Heart left ventricle (tissue), 16 donors: ENCODE measurements around the gene CTNNA3. TPM values are rescaled to one million over a fixed set of nuclear protein-coding genes. Genes with fewer than 3 reads are reported as not detected.

Experiments used
- ATAC-seq, 4 donors: fragments of 200-7000 bp; cut with Tn5 transposase; one replicate each; pipeline ENCODE4 v1.9.1; 2020 to 2022; ENCODE audit warnings: moderate library complexity in 4 of 4, mild to moderate bottlenecking in 3 of 4, moderate number of reproducible peaks in 1 of 4
- DNase-seq, 5 donors: peaks; one replicate each; pipeline ENCODE4 v3.0.0-alpha.2; 2020
- H3K27ac ChIP-seq, 12 donors: fragments of 200-600 bp; sonication (generic) in 4 of 12; one replicate each; pipeline versions ENCODE4 v1.5.0 to v1.8.0; 2016 to 2022; ENCODE audit warnings: mild to moderate bottlenecking in 2 of 12
- H3K27me3 ChIP-seq, 9 donors: fragments of 200-600 bp; sonication (generic) in 2 of 9; one replicate each; pipeline versions ENCODE4 v1.5.1 to v1.8.0; 2016 to 2022; ENCODE audit warnings: mild to moderate bottlenecking in 3 of 9
- H3K36me3 ChIP-seq, 9 donors: fragments of 200-600 bp; sonication (generic) in 2 of 9; one replicate each; pipeline versions ENCODE4 v1.5.0 to v1.8.0; 2018 to 2022; ENCODE audit warnings: mild to moderate bottlenecking in 2 of 9
- H3K4me1 ChIP-seq, 12 donors: fragments of 200-600 bp; sonication (generic) in 4 of 12; one replicate each; pipeline versions ENCODE4 v1.5.0 to v1.8.0; 2016 to 2022; ENCODE audit warnings: mild to moderate bottlenecking in 3 of 12
- H3K4me3 ChIP-seq, 12 donors: fragments of 200-600 bp; sonication (generic) in 4 of 12; one replicate each; pipeline versions ENCODE4 v1.5.0 to v1.8.0; 2017 to 2022; ENCODE audit warnings: mild to moderate bottlenecking in 9 of 12, moderate library complexity in 4 of 12
- H3K9me3 ChIP-seq, 12 donors: fragments of 200-600 bp; sonication (generic) in 4 of 12; one replicate each; pipeline versions ENCODE4 v1.5.0 to v1.8.0; 2016 to 2022; ENCODE audit warnings: mild to moderate bottlenecking in 1 of 12
- POLR2A ChIP-seq, 2 donors: fragments of 450-650 bp; IDR thresholded peaks; one replicate each; pipeline ENCODE4 v1.6.1; 2017; ENCODE audit warnings: antibody characterized with exemption in 2 of 2, mild to moderate bottlenecking in 2 of 2, moderate library complexity in 2 of 2
- WGBS, 4 donors: extraction: QIAGEN DNeasy Blood & Tissue Kit in 2 of 4; methylation state at CpG; one replicate each; pipeline versions ENCODE4 v1.1.5 to v1.1.7; 2013 to 2018; 5-methylcytosine and 5-hydroxymethylcytosine counted together
- intact Hi-C, 10 donors: fragments of 100-400 bp; cut with DNase I; formaldehyde crosslinking; loops; one replicate each; pipeline versions ENCODE4 v1.11.1 to v1.14.2; 2022
- polyA plus RNA-seq, 2 donors: library from polyadenylated mRNA; stranded (reverse); fragments of 200-250 nt; gene quantifications; one replicate each; pipeline ENCODE4 v1.2.3, GENCODE V29; 2013
- total RNA-seq, 9 donors: library from RNA; depleted of rRNA in 2 of 9; stranded (reverse); fragments of >200 nt in 2 of 9; fragmentation: NEBNext Ultra II Directional in 3 of 9; extraction: Animal tissue kit (Norgen Biotek cat#: 25700) in 3 of 9; gene quantifications; one replicate each; pipeline versions ENCODE4 v1.1.0 to v1.2.4, GENCODE V29; 2016 to 2023
- TF ChIP-seq, protein P1 (sequence below), 12 donors: fragments of 200-600 bp; sonication (generic) in 4 of 12; IDR thresholded peaks; one replicate each; pipeline versions ENCODE4 v1.5.0 to v1.8.0; 2018 to 2022; ENCODE audit warnings: antibody characterized with exemption in 12 of 12, mild to moderate bottlenecking in 5 of 12
- donor health status: ischemic (EF 13 %, LVEDD 7.1; RV severe dilation, severe dysfunction).
- donor health status: healthy with polysubstance abuse.
- donor health status: DM: no; HTN: yes; CAD: no.
- donor health status: DM: no; HTN: no; CAD: no.
- donor health status: ischemic (EF 25% LVEDD 6.9; RV normal size, moderate dysfunction).
- donor health status: ischemic (EF 25% LVEDD 5.7; RV mildly dilated, moderate dysfunction).
- donor health status: healthy.
- donor health status: DM: yes; HTN: yes; CAD: no.
- donor health status: ischemic (EF 35%, LVEDD 5.7; RV mildly dilated, moderate dysfunction).
- donor health status: nonischemic (EF 11% LVEDD 7.7; RV severe dilation, severe dysfunction).
- donor health status: DM: yes; HTN: yes; CAD: no.
- donor health status: PGD.
- donor health status: ischemic (EF 29% LVEDD 5.4; RV normal size, mild dysfunction).
- donor health status: nonischemic (EF 23%, LVEDD 6.1; RV moderate dilation, normal function).

Gene CTNNA3
- total and polyA plus RNA-seq, 11 donors = 4.8 to 200 (median 99.0) TPM

DNA sequence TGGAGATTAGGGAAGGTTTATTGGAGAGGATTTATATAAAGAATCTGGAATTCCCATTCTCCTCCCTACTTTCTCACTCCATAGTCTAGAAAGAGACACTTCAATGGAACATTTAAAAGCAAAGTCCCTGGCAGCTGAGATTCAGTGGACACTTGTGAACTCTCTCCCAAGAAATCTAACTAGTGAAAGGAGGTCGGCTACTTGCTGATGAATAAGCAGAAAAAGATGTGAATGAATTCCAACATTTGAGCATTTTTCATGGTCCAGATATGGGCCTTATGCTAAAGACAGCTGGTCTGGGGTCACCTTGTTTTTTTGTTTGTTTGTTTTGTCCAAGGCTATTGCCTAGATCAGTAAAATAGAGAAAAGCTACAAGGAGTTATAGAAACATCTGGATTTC lies 911.2 kb downstream of the CTNNA3 start:
- Histone ChIP-seq H3K27me3 (no peaks in the 10 kb centered on the region), H3K27ac (no peak overlapping the region), H3K4me1 (no peaks in the 10 kb centered on the region), H3K9me3 (no peaks in the 10 kb centered on the region), H3K4me3 (no peak overlapping the region), H3K36me3 (no peaks in the 10 kb centered on the region)
- 61 to 75% (median 70%) methylated on average over 1 of the region's 1 CpG for WGBS, 4 donors
- DNase-seq = no peak
- TF ChIP-seq POLR2A (IDR thresholded peaks at IDR 0.05) = no peak
- TF ChIP-seq, protein P1, sequence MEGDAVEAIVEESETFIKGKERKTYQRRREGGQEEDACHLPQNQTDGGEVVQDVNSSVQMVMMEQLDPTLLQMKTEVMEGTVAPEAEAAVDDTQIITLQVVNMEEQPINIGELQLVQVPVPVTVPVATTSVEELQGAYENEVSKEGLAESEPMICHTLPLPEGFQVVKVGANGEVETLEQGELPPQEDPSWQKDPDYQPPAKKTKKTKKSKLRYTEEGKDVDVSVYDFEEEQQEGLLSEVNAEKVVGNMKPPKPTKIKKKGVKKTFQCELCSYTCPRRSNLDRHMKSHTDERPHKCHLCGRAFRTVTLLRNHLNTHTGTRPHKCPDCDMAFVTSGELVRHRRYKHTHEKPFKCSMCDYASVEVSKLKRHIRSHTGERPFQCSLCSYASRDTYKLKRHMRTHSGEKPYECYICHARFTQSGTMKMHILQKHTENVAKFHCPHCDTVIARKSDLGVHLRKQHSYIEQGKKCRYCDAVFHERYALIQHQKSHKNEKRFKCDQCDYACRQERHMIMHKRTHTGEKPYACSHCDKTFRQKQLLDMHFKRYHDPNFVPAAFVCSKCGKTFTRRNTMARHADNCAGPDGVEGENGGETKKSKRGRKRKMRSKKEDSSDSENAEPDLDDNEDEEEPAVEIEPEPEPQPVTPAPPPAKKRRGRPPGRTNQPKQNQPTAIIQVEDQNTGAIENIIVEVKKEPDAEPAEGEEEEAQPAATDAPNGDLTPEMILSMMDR (IDR thresholded peaks at IDR 0.05) = no peak
- no peak for ATAC-seq
- intact Hi-C loops = no loop called here

DNA sequence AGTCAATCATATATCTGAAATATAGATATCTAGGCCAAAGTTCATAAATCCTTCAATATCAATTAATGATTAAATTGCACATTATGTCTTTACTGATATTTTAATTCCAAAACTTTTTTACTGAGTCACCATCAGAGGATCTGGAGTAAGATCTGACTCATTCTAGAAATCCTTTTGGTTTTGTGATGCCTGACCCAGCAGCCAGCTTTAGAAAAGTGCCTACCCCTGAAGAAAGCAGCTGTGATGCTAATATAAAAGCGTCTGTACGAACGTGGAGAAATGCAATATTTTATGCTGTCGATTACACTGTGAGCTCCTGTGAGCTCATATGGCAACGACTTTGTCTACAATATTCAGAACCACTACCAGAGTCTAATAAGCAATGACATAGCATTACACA lies 912.7 kb downstream of the CTNNA3 start:
- H3K36me3 ChIP-seq = no peaks in the 10 kb centered on the region
- no peaks in the 10 kb centered on the region for H3K9me3 ChIP-seq
- H3K27me3 ChIP-seq = no peaks in the 10 kb centered on the region
- no peaks in the 10 kb centered on the region for H3K4me1 ChIP-seq
- DNase-seq (no peak), ATAC-seq (no peak)
- H3K27ac ChIP-seq = no peak overlapping the region
- 84 to 93% (median 87%) methylated on average over 5 of the region's 5 CpGs for WGBS, 4 donors
- intact Hi-C loops = no loop called here
- TF ChIP-seq, protein P1 (IDR thresholded peaks at IDR 0.05) = no peak
- TF ChIP-seq POLR2A (IDR thresholded peaks at IDR 0.05) = no peak
- no peak overlapping the region for H3K4me3 ChIP-seq

GRCh38 chr10:66782776-66783175 lies 913.2 kb downstream of the CTNNA3 start:
- H3K9me3 ChIP-seq = no peaks in the 10 kb centered on the region
- 77 to 96% (median 86%) methylated on average over 1 of the region's 1 CpG for WGBS, 4 donors
- no peak overlapping the region for H3K4me3 ChIP-seq
- DNase-seq (no peak), ATAC-seq (no peak)
- intact Hi-C loops = no loop called here
- TF ChIP-seq POLR2A (IDR thresholded peaks at IDR 0.05) = no peak
- TF ChIP-seq, protein P1 (IDR thresholded peaks at IDR 0.05) = no peak
- no peaks in the 10 kb centered on the region for H3K36me3 ChIP-seq
- H3K27me3 ChIP-seq = no peaks in the 10 kb centered on the region
- H3K4me1 ChIP-seq = no peaks in the 10 kb centered on the region
- no peak overlapping the region for H3K27ac ChIP-seq

GRCh38 chr10:66782144-66782543 lies 913.9 kb downstream of the CTNNA3 start:
- intact Hi-C loops = no loop called here
- no peaks in the 10 kb centered on the region for H3K4me1 ChIP-seq
- no peaks in the 10 kb centered on the region for H3K27me3 ChIP-seq
- no peak overlapping the region for H3K4me3 ChIP-seq
- no peak overlapping the region for H3K27ac ChIP-seq
- H3K36me3 ChIP-seq = no peaks in the 10 kb centered on the region
- ATAC-seq (no peak), DNase-seq (no peak)
- TF ChIP-seq POLR2A (IDR thresholded peaks at IDR 0.05) = no peak
- H3K9me3 ChIP-seq = no peaks in the 10 kb centered on the region

DNA sequence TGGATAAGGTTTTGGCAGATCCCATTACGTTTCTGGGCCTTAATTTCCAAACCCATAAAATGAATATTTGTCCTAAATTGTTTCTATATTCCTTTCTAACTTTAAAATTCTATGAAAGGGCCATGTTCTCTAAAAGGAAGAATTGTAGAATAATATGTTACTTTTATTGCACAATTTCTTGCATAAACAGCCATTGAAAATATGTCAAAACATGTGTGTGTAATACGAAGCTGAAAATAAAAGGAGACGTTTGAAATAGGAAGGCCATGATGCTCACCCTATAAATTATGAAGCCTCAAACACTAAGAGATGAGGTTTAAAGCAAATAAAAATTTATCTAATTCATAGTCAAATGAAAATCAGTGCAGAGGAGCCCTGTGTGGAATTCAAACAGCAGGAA lies 915.2 kb downstream of the CTNNA3 start:
- no peaks in the 10 kb centered on the region for H3K36me3 ChIP-seq
- intact Hi-C loops = no loop called here
- WGBS, 4 donors = 79 to 82% (median 81%) methylated on average over 3 of the region's 3 CpGs
- no peak for TF ChIP-seq POLR2A (IDR thresholded peaks at IDR 0.05)
- TF ChIP-seq, protein P1 (IDR thresholded peaks at IDR 0.05) = no peak
- no peak for ATAC-seq
- H3K27me3 ChIP-seq = no peaks in the 10 kb centered on the region
- no peaks in the 10 kb centered on the region for H3K4me1 ChIP-seq
- no peak overlapping the region for H3K4me3 ChIP-seq
- H3K9me3 ChIP-seq = no peaks in the 10 kb centered on the region
- H3K27ac ChIP-seq = no peak overlapping the region
- no peak for DNase-seq
